HG03520 (cell line): ENCODE results near the gene PHPT1.
"Not testable (repeated sequence)": the region's sequence is repeated elsewhere in the genome, so short reads cannot be mapped to it uniquely, and the experiment has no call there.

Experiments used
- ATAC-seq: cut with Tn5 transposase; IDR thresholded peaks from one replicate; pipeline ENCODE4 v1.9.1; 2021; ENCODE audit warnings: mild to moderate bottlenecking, moderate library complexity; ENCODE audit not compliant: unreplicated experiment

PHPT1 gene

GRCh38 chr9:136823136-136824046 lies 25.8 kb upstream of the PHPT1 start:
- ATAC-seq: no peak

GRCh38 chr9:136824496-136825225 lies 24.5 kb upstream of the PHPT1 start:
- no peak for ATAC-seq

- no peak for ATAC-seq
Observed at GRCh38 chr9:136825295-136826187, 23.7 kb upstream of the PHPT1 start.

- ATAC-seq: no peak
Observed at GRCh38 chr9:136826188-136826541, 23.0 kb upstream of the PHPT1 start.

- no peak for ATAC-seq
Observed at GRCh38 chr9:136826703-136827582, 22.3 kb upstream of the PHPT1 start.

- ATAC-seq: no peak
Observed at GRCh38 chr9:136827794-136828473, 21.3 kb upstream of the PHPT1 start.

- no peak for ATAC-seq
Observed at GRCh38 chr9:136828474-136829140, 20.6 kb upstream of the PHPT1 start.

- no peak for ATAC-seq
Observed at GRCh38 chr9:136829412-136829811, 19.8 kb upstream of the PHPT1 start.

GRCh38 chr9:136829981-136830885 lies 19.0 kb upstream of the PHPT1 start:
- ATAC-seq: no peak

- no peak for ATAC-seq
Observed at GRCh38 chr9:136831002-136831719, 18.0 kb upstream of the PHPT1 start.

- ATAC-seq: no peak
Observed at GRCh38 chr9:136831720-136832104, 17.5 kb upstream of the PHPT1 start.

GRCh38 chr9:136832581-136832980 lies 16.6 kb upstream of the PHPT1 start:
- no peak for ATAC-seq

- not testable (repeated sequence) for ATAC-seq
Observed at GRCh38 chr9:136833381-136834048, 15.7 kb upstream of the PHPT1 start.

- no peak for ATAC-seq
Observed at GRCh38 chr9:136835162-136835931, 13.9 kb upstream of the PHPT1 start.

GRCh38 chr9:136835932-136836904 lies 13.0 kb upstream of the PHPT1 start:
- no peak for ATAC-seq
